ENCODE results near the gene HOXD9.

GRCh38 chr2:176080540-176081375, 41.8 kb upstream of the HOXD9 start:
- TF ChIP-seq CTCF (IDR thresholded peaks at IDR 0.05) (no peak), POLR2AphosphoS5 (IDR thresholded peaks at IDR 0.05) (no peak), EP300 (IDR thresholded peaks at IDR 0.05) (no peak)

All from stomach (tissue), 4 donors.